Activated B cell treated with CpG ODN at 0.5 μM for 24 hours (primary cell): ENCODE measurements around the gene AMBRA1. TPM values are rescaled to one million over a fixed set of nuclear protein-coding genes. Genes with fewer than 3 reads are reported as not detected.

Experiments
- ATAC-seq: fragments of 200-7000 bp; cut with Tn5 transposase; one replicate; pipeline ENCODE4 v1.10.0; 2021; ENCODE audit warnings: low read depth, mild to moderate bottlenecking, moderate library complexity
- CTCF ChIA-PET: fragments of 350-600 bp; sonication (Branson Sonifier 250); formaldehyde crosslinking; loops from one replicate; lab custom pipeline; 2021; ENCODE audit warnings: antibody characterized with exemption; lab: Charles Lee
- POLR2A ChIA-PET: fragments of 350-600 bp; sonication (Branson Sonifier 250); formaldehyde crosslinking; loops from one replicate; lab custom pipeline; 2021; ENCODE audit warnings: antibody characterized with exemption; lab: Charles Lee
- DNase-seq: peaks from one replicate; pipeline ENCODE4 v3.0.0; 2022
- H3K27ac Mint-ChIP-seq: one replicate; pipeline ENCODE4 v1.8.0; 2020; ENCODE audit warnings: mixed read lengths
- H3K27me3 Mint-ChIP-seq: one replicate; pipeline ENCODE4 v1.8.0; 2021; ENCODE audit warnings: mixed read lengths
- H3K36me3 Mint-ChIP-seq: one replicate; pipeline ENCODE4 v1.8.0; 2021; ENCODE audit warnings: low read depth, mixed read lengths
- H3K4me1 Mint-ChIP-seq: one replicate; pipeline ENCODE4 v1.8.0; 2021; ENCODE audit warnings: mixed read lengths
- H3K4me3 Mint-ChIP-seq: one replicate; pipeline ENCODE4 v1.8.0; 2020; ENCODE audit warnings: mild to moderate bottlenecking, mixed read lengths
- H3K9me3 Mint-ChIP-seq: one replicate; pipeline ENCODE4 v1.8.0; 2020; ENCODE audit warnings: mixed read lengths
- intact Hi-C: fragments of 100-400 bp; cut with micrococcal nuclease; formaldehyde crosslinking; loops from one replicate; pipeline ENCODE4 v1.15.1; 2024
- total RNA-seq: library from RNA; stranded (reverse); gene quantifications from 2 replicates; pipeline ENCODE4 v1.2.3, GENCODE V29; 2022
- TF ChIP-seq, protein P1 (sequence below): fragments of 200-600 bp; IDR thresholded peaks from one replicate; pipeline ENCODE4 v1.8.0; 2022; ENCODE audit warnings: antibody characterized with exemption, mild to moderate bottlenecking

The AMBRA1 gene
- total RNA-seq, 1 donor from 2014 or later: 39.1 TPM

DNA sequence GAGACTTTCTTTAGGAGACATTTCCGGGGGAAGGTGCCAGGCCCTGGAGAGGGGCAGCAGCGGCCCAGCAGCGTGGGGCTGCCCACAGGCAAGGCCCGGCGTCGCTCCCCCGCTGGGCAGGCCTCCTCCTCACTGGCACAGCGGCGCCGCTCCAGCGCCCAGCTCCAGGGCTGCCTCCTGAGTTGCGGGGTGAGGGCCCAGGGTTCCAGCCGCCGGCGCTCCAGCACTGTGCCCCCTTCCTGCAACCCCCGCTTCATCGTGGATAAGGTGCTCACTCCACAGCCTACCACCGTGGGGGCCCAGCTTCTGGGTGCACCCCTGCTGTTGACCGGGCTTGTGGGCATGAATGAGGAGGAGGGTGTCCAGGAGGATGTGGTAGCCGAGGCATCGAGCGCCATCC lies 227.6 kb downstream of the AMBRA1 start:
- POLR2A ChIA-PET: no interaction called here

GRCh38 chr11:46364791-46365190 lies 229.0 kb downstream of the AMBRA1 start:
- Mint-ChIP-seq H3K4me1 (peaks cover 29% of the 10 kb centered on the region), H3K27me3 (no peaks in the 10 kb centered on the region), H3K27ac (no peak overlapping the region), H3K9me3 (no peaks in the 10 kb centered on the region), H3K4me3 (no peak overlapping the region), H3K36me3 (peaks cover 13% of the 10 kb centered on the region)
- TF ChIP-seq, protein P1, sequence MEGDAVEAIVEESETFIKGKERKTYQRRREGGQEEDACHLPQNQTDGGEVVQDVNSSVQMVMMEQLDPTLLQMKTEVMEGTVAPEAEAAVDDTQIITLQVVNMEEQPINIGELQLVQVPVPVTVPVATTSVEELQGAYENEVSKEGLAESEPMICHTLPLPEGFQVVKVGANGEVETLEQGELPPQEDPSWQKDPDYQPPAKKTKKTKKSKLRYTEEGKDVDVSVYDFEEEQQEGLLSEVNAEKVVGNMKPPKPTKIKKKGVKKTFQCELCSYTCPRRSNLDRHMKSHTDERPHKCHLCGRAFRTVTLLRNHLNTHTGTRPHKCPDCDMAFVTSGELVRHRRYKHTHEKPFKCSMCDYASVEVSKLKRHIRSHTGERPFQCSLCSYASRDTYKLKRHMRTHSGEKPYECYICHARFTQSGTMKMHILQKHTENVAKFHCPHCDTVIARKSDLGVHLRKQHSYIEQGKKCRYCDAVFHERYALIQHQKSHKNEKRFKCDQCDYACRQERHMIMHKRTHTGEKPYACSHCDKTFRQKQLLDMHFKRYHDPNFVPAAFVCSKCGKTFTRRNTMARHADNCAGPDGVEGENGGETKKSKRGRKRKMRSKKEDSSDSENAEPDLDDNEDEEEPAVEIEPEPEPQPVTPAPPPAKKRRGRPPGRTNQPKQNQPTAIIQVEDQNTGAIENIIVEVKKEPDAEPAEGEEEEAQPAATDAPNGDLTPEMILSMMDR: no peak
- ChIA-PET POLR2A (no interaction called here), CTCF (interaction anchor here (2.5 kb wide), 1 partner anchor 13 kb away, joined by 9 read pairs; no protein-coding TSS in a partner anchor)
- no peak for ATAC-seq
- DNase-seq: no peak
- intact Hi-C loops: no loop called here

More for the DNA sequence above, 227.6 kb downstream of the AMBRA1 start:
- ATAC-seq: no peak
- Mint-ChIP-seq H3K27ac (no peak overlapping the region), H3K27me3 (no peaks in the 10 kb centered on the region), H3K9me3 (no peaks in the 10 kb centered on the region), H3K36me3 (peaks cover 20% of the 10 kb centered on the region), H3K4me1 (peaks cover 21% of the 10 kb centered on the region), H3K4me3 (no peak overlapping the region)
- CTCF ChIA-PET: no interaction called here
- intact Hi-C loops: no loop called here
- no peak for DNase-seq
- TF ChIP-seq, protein P1: no peak

GRCh38 chr11:46364056-46364455 lies 229.8 kb downstream of the AMBRA1 start:
- ATAC-seq (no peak), DNase-seq (no peak)
- intact Hi-C loops: no loop called here
- Mint-ChIP-seq H3K4me3 (no peak overlapping the region), H3K27me3 (no peaks in the 10 kb centered on the region), H3K27ac (no peak overlapping the region), H3K4me1 (peaks cover 29% of the 10 kb centered on the region), H3K9me3 (no peaks in the 10 kb centered on the region), H3K36me3 (peaks cover 6% of the 10 kb centered on the region)
- POLR2A ChIA-PET: no interaction called here
- TF ChIP-seq, protein P1: no peak
- CTCF ChIA-PET: interaction anchor here (2.5 kb wide), 1 partner anchor 12 kb away, joined by 9 read pairs; no protein-coding TSS in a partner anchor

GRCh38 chr11:46363455-46364005 lies 230.3 kb downstream of the AMBRA1 start:
- H3K4me3 Mint-ChIP-seq: no peak overlapping the region
- ChIA-PET CTCF (interaction anchor here (2.5 kb wide), 1 partner anchor 12 kb away, joined by 9 read pairs; no protein-coding TSS in a partner anchor), POLR2A (no interaction called here)
- TF ChIP-seq, protein P1: no peak
- DNase-seq (no peak), ATAC-seq (no peak)
- H3K36me3 Mint-ChIP-seq: peaks cover 6% of the 10 kb centered on the region
- intact Hi-C loops: no loop called here
- H3K4me1 Mint-ChIP-seq: peaks cover 29% of the 10 kb centered on the region
- no peak overlapping the region for H3K27ac Mint-ChIP-seq
- H3K9me3 Mint-ChIP-seq: no peaks in the 10 kb centered on the region
- H3K27me3 Mint-ChIP-seq: no peaks in the 10 kb centered on the region

GRCh38 chr11:46363031-46363407 lies 230.8 kb downstream of the AMBRA1 start:
- ChIA-PET POLR2A (no interaction called here), CTCF (no interaction called here)
- Mint-ChIP-seq H3K4me3 (no peak overlapping the region), H3K27ac (no peak overlapping the region), H3K9me3 (no peaks in the 10 kb centered on the region), H3K36me3 (peaks cover 2% of the 10 kb centered on the region), H3K27me3 (no peaks in the 10 kb centered on the region), H3K4me1 (peaks cover 29% of the 10 kb centered on the region)
- ATAC-seq (no peak), DNase-seq (no peak)
- TF ChIP-seq, protein P1: no peak
- intact Hi-C loops: no loop called here
